ENCODE measurements around the gene NUMB.
"Not testable (repeated sequence)": the region's sequence is repeated elsewhere in the genome, so short reads cannot be mapped to it uniquely, and the experiment has no call there.

NUMB gene

DNA sequence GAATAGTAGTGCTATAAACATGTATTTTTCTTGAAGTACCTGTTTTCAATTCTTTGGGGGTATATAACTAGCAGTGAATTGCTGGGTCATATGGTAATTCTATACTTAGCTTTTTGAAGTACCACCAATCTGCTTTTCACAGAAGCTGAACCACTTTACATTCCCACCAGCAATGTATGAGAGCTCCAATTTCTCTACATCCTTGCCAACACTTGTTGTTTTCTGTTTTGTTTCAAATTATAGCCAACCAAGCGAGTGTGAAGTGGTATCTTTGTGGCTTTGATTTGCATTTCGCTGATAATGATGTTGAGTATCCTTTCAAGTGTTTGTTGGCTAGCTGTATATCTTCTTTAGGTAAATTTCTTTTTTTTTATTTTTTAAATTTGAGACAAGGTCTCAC is 125.3 kb downstream of the NUMB start:
- TF ChIP-seq POLR2A (IDR thresholded peaks at IDR 0.05; ENCODE audit: low read length) (no peak), GATA1 (IDR thresholded peaks at IDR 0.05; ENCODE audit: low read depth, low read length) (no peak)

GRCh38 chr14:73325630-73326299 is 132.6 kb downstream of the NUMB start:
- TF ChIP-seq POLR2A (IDR thresholded peaks at IDR 0.05; ENCODE audit: low read length): no peak
- TF ChIP-seq GATA1 (IDR thresholded peaks at IDR 0.05; ENCODE audit: low read depth, low read length): no peak
- no peak for DNase-seq

More for the DNA sequence above, 125.3 kb downstream of the NUMB start:
- DNase-seq: no peak

DNA sequence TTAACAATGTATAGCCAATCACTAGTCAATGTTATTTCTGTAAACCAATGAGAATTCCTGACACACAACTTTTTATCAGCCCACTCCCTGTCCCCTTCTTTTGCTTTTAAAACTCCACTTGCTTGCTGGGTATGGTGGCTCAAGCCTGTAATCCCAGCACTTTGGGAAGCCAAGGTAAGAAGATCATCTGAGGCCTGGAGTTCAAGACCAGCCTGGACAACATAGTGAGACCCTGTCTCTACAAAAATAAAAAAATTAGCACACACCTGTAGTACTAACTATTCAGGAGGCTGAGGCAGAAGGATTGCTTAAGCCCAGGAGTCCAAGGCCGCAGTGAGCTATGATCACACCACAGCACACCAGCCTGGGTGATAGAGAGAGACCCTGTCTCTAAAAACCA is 133.3 kb downstream of the NUMB start:
- TF ChIP-seq POLR2A (IDR thresholded peaks at IDR 0.05; ENCODE audit: low read length) (no peak), GATA1 (IDR thresholded peaks at IDR 0.05; ENCODE audit: low read depth, low read length) (no peak)
- no peak for DNase-seq

DNA sequence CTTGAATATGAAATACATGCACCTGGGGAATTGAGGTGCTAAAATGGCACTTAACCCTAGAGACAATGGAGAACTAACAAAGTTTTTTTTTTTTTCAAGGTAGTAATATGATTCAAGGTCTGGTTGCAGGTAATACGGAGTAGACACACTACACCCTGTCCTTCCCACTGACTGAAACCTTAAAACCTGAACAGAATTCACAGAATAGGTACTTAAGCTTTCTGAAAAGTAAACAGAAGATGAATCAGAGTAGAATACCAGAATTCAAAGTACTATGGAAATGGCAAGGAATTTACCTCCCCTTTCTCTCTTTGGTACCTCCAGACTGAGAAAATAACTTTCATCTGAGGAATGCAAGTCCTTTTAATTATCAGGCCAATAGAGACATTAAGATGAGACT is 133.8 kb downstream of the NUMB start:
- no peak for TF ChIP-seq GATA1 (IDR thresholded peaks at IDR 0.05; ENCODE audit: low read depth, low read length)
- TF ChIP-seq POLR2A (IDR thresholded peaks at IDR 0.05; ENCODE audit: low read length): no peak
- no peak for DNase-seq

- DNase-seq: peak in 1 of 2 experiments; percentile 39
- TF ChIP-seq POLR2A (IDR thresholded peaks at IDR 0.05; ENCODE audit: low read length): no peak
- no peak for TF ChIP-seq GATA1 (IDR thresholded peaks at IDR 0.05; ENCODE audit: low read depth, low read length)
These were observed 134.4 kb downstream of the NUMB start for GRCh38 chr14:73323896-73324399.

- TF ChIP-seq POLR2A (IDR thresholded peaks at IDR 0.05; ENCODE audit: low read length) (no peak), GATA1 (IDR thresholded peaks at IDR 0.05; ENCODE audit: low read depth, low read length) (no peak)
- peak; percentile 20 to 66 for DNase-seq
These were observed 145.2 kb downstream of the NUMB start for GRCh38 chr14:73313151-73313550.

- no peak for DNase-seq
- TF ChIP-seq POLR2A (IDR thresholded peaks at IDR 0.05; ENCODE audit: low read length): no peak
- no peak for TF ChIP-seq GATA1 (IDR thresholded peaks at IDR 0.05; ENCODE audit: low read depth, low read length)
These were observed 145.7 kb downstream of the NUMB start for GRCh38 chr14:73312687-73313086.

DNA sequence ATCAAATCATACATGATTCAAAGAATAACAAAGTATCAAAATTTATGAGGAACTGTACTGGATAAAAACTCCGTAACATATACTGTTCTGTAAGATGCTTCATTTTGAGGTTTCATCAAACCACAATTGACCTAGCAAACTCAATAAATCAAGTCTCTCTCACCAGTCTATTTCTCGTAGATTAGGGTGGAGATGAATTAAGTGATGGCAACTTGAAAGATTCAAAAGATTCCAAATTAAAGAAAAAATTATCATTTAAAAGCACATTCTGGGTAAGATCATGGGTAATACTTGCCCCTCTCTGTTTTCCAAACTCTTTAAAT is 146.7 kb downstream of the NUMB start:
- no peak for DNase-seq
- TF ChIP-seq POLR2A (IDR thresholded peaks at IDR 0.05; ENCODE audit: low read length) (no peak), GATA1 (IDR thresholded peaks at IDR 0.05; ENCODE audit: low read depth, low read length) (no peak)

GRCh38 chr14:73309207-73309606 is 149.1 kb downstream of the NUMB start:
- DNase-seq: not testable (repeated sequence)

DNA sequence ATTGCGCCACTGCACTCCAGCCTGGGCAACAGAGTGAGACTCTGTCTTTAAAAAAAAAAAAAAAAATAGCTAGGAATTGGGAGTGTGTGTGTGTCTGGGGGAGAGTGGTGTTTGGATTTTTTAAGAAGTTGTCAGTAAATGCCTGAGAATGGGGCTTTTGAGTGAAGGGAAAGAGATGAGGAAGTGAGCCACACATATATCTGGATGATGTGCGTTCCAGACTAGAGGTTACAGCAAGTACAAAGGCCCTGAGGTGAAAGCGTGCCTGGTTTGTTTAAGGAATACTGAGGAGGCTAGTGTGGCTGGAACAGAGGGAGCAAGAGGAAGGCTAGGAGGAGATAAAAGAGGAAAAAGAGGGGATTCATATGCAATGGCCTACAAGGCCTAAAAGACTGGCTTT is 151.1 kb downstream of the NUMB start:
- no peak for DNase-seq

DNA sequence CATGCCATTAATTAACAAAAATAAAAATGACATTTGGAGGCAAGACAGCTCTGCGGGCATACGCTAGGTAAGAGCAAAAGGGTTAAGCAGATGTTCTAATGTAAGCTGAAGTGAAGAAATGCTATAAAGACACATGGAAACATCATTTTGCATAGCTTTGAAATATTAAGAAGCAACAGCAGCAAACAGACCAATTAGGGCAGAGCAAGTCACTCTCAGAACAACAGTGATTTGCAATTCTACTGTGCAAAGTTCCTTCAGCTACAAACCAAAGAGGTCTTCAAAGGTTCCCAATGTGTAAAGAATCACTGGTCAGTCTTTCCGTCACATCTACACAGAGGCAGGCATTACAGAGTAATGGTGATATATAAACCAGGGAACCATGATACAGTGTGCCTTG is 152.8 kb downstream of the NUMB start:
- TF ChIP-seq GATA1 (IDR thresholded peaks at IDR 0.05; ENCODE audit: low read depth, low read length) (no peak), POLR2A (IDR thresholded peaks at IDR 0.05; ENCODE audit: low read length) (no peak)
- no peak for DNase-seq

More for the DNA sequence above, 151.1 kb downstream of the NUMB start:
- TF ChIP-seq GATA1 (IDR thresholded peaks at IDR 0.05; ENCODE audit: low read depth, low read length): no peak
- TF ChIP-seq POLR2A (IDR thresholded peaks at IDR 0.05; ENCODE audit: low read length): no peak

- TF ChIP-seq GATA1 (IDR thresholded peaks at IDR 0.05; ENCODE audit: low read depth, low read length) (no peak), POLR2A (IDR thresholded peaks at IDR 0.05; ENCODE audit: low read length) (no peak)
- DNase-seq: peak; percentile 50 to 72
These were observed 163.0 kb downstream of the NUMB start for GRCh38 chr14:73295198-73295796.

DNA sequence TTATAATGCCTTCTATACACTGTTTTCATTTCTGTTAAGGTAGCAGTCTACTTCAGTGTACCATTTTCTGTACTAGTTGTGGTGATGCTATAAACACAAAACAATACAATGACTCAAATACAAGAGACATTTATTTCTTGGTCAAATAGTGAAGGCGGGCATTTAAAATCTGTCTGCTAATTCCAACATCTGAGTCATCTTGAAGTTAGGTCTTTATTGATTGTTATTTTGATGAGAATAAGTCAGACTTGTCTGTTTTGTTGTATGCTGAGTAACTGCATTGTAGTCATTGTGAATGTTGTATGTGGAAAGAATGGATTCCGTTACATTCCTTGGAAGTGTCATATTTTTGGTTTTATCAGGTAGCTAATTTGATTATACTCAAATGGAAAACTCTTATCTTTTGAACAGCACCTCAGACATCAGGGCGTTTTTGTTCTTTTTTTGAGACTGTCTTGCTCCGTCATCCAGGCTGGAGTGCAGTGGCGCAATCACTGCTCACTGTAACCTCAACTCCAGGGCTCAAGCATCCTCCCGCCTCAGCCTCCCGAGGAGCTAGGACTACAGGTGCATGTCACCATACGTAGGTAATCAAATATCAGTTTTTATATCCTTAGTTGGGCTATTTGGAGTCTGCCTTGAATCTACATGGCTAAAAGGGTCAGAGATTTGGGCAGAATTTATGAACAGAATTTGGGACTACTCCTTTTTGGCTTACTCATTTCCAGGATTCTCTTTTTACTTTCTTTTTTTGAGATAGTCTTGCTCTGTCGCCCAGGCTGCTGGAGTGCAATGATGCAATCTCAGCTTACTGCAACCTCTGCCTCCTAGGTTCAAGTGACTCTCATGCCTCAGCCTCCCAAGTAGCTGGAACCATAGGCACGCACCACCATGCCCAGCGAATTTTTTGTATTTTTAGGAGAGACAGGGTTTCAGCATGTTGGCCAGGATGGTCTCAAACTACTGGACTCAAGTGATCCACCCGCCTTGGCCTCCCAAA is 164.3 kb downstream of the NUMB start:
- DNase-seq: no peak
- no peak for TF ChIP-seq GATA1 (IDR thresholded peaks at IDR 0.05; ENCODE audit: low read depth, low read length)
- TF ChIP-seq POLR2A (IDR thresholded peaks at IDR 0.05; ENCODE audit: low read length): no peak

DNA sequence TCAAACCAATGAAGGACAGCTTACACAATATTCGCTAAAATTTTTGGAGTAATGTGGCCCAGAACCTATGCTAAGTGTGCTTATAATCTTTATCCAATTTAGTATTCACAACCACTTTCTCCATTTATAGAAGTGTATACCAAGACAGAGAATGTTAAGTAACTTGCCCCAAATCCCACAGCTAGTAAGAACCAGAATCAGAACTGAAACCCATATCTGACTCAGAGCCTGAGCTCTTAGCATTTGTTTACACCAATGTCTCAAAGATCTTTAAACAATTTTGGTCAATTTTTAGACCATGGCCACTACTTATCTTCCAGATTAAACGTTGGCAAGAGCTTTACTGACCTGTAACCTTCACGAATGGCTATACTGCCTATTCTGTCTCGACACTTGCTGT is 168.1 kb downstream of the NUMB start:
- TF ChIP-seq POLR2A (IDR thresholded peaks at IDR 0.05; ENCODE audit: low read length) (no peak), GATA1 (IDR thresholded peaks at IDR 0.05; ENCODE audit: low read depth, low read length) (no peak)
- DNase-seq: no peak

Data from erythroblast (primary cell).